SU-DHL-6 (cell line): ENCODE results near the gene MAPK14.

Experiments used
- H2AFZ ChIP-seq: fragments of 200-600 bp; sonication (generic); 2 replicates; pipeline ENCODE4 v1.6.1; 2014; ENCODE audit warnings: low read depth, mild to moderate bottlenecking, moderate library complexity, mixed read lengths, antibody characterized with exemption, low read length; ENCODE audit not compliant: severe bottlenecking
- H3F3A ChIP-seq: fragments of 200-600 bp; shearing (Covaris generic); 2 replicates; pipeline ENCODE4 v1.6.0; 2016; ENCODE audit warnings: antibody characterized with exemption, mild to moderate bottlenecking; ENCODE audit not compliant: insufficient read depth
- H3K27ac ChIP-seq: fragments of 200-600 bp; sonication (generic); 2 replicates; pipeline ENCODE4 v1.5.1; 2016; ENCODE audit warnings: low read depth, mild to moderate bottlenecking, low read length, moderate library complexity, mixed read lengths
- H3K27me3 ChIP-seq: fragments of 200-600 bp; sonication (generic), shearing (Covaris generic); 2 replicates; pipeline ENCODE4 v1.6.0; 2014; ENCODE audit warnings: mild to moderate bottlenecking, low read length
- H3K36me3 ChIP-seq: fragments of 200-600 bp; sonication (generic); 2 replicates; pipeline ENCODE4 v1.6.1; 2014; ENCODE audit warnings: mild to moderate bottlenecking, low read length, mixed read lengths
- H3K4me2 ChIP-seq: fragments of 300-600, 200-600 bp; shearing (Covaris generic), sonication (generic); 2 replicates; pipeline ENCODE4 v1.6.0; 2014; ENCODE audit warnings: low read length, low read depth, mild to moderate bottlenecking; ENCODE audit not compliant: poor library complexity, severe bottlenecking
- H3K4me3 ChIP-seq: fragments of 200-600 bp; sonication (generic); 2 replicates; pipeline ENCODE4 v1.5.1; 2014; ENCODE audit warnings: antibody characterized with exemption, low read length, mild to moderate bottlenecking, mixed read lengths; ENCODE audit not compliant: insufficient read depth, poor library complexity, severe bottlenecking
- H3K79me2 ChIP-seq: fragments of 200-600 bp; sonication (generic); 2 replicates; pipeline ENCODE4 v1.6.1; 2014; ENCODE audit warnings: mild to moderate bottlenecking, low read length, moderate library complexity; ENCODE audit not compliant: insufficient read depth
- H3K9ac ChIP-seq: fragments of 200-600 bp; sonication (generic); 2 replicates; pipeline ENCODE4 v1.7.0; 2014; ENCODE audit warnings: mild to moderate bottlenecking, low read length
- H3K9me2 ChIP-seq: fragments of 200-600 bp; sonication (generic); replicated peaks from 2 replicates; pipeline ENCODE4 v1.6.1; 2014; ENCODE audit warnings: low read length; ENCODE audit not compliant: insufficient read depth
- H3K9me3 ChIP-seq: fragments of 200-600 bp; sonication (generic); 2 replicates; pipeline ENCODE4 v1.6.1; 2014; ENCODE audit warnings: low read length, mixed read lengths; ENCODE audit not compliant: insufficient read depth
- H4K20me1 ChIP-seq: fragments of 200-600 bp; sonication (generic); 2 replicates; pipeline ENCODE4 v1.6.1; 2014; ENCODE audit warnings: low read depth, mild to moderate bottlenecking, antibody characterized with exemption, low read length, moderate library complexity, mixed read lengths
- EZH2phosphoT487 ChIP-seq: fragments of 200-600 bp; sonication (generic), shearing (Covaris generic); conservative IDR thresholded peaks from 2 replicates; pipeline ENCODE4 v1.6.1; 2018; ENCODE audit warnings: mild to moderate bottlenecking, antibody characterized with exemption, low read length, moderate library complexity, mixed read lengths
- TF ChIP-seq, protein P1 (sequence below): fragments of 200-600 bp; sonication (generic); IDR thresholded peaks from one replicate; pipeline ENCODE4 v1.5.1; 2017; ENCODE audit warnings: antibody characterized with exemption, mild to moderate bottlenecking, low read length, moderate library complexity; ENCODE audit not compliant: insufficient read depth, poor library complexity, severe bottlenecking

The MAPK14 gene

DNA sequence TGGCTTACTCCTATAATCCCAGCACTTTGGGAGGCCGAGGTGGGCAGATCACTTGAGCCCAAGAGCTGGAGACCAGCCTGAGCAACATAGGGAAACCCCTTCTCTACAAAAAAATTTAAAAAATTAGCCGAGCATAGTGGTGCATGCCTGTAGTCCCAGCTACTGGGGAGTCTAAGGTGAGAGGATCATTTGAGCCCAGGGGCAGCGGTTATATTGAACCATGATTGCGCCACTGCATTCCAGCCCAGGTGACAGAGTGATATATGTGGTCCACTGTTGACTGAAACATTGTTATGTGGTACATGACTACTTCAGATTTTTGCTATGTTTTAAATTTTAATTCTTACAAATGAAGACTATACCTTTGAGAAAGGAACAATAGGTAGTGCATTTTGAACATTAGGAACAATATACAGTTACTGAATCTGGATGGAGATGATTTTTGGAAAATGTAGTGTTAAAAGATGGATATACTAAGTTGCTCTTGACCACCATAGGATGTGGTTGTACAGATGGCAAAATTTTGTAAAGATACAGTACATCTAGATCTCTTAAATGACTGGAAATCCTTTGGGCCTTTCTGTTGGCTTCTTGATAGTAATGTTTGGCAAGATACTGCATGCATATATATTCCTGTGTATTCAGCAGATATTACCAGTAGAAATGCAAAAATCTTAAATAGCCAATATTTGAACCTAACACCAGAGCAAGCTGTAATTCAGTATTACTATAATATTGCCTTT, 35.9 kb downstream of the MAPK14 start:
- H2AFZ ChIP-seq = no peak overlapping the region
- H3K27ac ChIP-seq = no peak overlapping the region
- no peak overlapping the region for H3K4me3 ChIP-seq
- H3F3A ChIP-seq = peaks cover 10% of the 10 kb centered on the region; the same call in 1 of the 2 replicates
- H3K9me2 ChIP-seq = no peaks in the 10 kb centered on the region
- no peaks in the 10 kb centered on the region for H3K27me3 ChIP-seq
- H3K79me2 ChIP-seq = peaks cover 90% of the 10 kb centered on the region
- no peak for TF ChIP-seq EZH2phosphoT487
- TF ChIP-seq, protein P1, sequence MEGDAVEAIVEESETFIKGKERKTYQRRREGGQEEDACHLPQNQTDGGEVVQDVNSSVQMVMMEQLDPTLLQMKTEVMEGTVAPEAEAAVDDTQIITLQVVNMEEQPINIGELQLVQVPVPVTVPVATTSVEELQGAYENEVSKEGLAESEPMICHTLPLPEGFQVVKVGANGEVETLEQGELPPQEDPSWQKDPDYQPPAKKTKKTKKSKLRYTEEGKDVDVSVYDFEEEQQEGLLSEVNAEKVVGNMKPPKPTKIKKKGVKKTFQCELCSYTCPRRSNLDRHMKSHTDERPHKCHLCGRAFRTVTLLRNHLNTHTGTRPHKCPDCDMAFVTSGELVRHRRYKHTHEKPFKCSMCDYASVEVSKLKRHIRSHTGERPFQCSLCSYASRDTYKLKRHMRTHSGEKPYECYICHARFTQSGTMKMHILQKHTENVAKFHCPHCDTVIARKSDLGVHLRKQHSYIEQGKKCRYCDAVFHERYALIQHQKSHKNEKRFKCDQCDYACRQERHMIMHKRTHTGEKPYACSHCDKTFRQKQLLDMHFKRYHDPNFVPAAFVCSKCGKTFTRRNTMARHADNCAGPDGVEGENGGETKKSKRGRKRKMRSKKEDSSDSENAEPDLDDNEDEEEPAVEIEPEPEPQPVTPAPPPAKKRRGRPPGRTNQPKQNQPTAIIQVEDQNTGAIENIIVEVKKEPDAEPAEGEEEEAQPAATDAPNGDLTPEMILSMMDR = no peak
- peaks cover 27% of the 10 kb centered on the region; the same call in 1 of the 2 replicates for H3K36me3 ChIP-seq
- H3K9me3 ChIP-seq = no peaks in the 10 kb centered on the region
- peaks cover 23% of the 10 kb centered on the region for H4K20me1 ChIP-seq
- H3K9ac ChIP-seq = no peak overlapping the region
- H3K4me2 ChIP-seq = no peak overlapping the region

DNA sequence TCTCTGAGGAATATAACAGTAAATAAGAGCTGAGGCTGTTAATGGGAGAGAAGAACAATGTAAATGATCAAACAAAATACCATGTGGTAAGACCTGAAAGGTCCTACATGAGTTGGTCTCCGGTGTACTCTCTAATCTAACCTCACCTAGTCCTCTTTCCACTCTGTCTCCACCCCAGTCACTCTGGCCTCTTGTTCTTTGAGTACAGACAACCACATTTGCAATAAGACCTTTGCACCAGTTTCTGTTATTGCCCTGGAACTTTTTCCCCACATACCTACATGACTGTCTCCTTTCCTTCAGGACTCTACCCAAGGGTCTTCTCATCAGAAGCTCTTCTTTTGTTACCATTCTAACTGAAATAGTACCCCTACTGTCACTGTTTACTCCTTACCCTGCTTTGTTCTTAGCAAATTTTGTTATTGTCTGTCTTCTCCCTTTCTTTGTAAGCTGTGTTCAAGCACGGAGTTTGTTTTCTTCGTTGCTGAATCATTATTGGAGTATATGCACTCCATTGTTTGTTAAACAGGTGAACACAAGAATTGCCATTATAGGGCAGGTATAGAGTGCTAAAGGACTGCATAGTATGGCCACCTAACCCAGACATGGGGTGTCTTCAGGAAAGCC, 37.3 kb downstream of the MAPK14 start:
- no peaks in the 10 kb centered on the region for H3K9me2 ChIP-seq
- H3K79me2 ChIP-seq = peaks cover 92% of the 10 kb centered on the region
- no peak overlapping the region for H3K27ac ChIP-seq
- TF ChIP-seq, protein P1 = no peak
- no peak for TF ChIP-seq EZH2phosphoT487
- H3K27me3 ChIP-seq = no peaks in the 10 kb centered on the region
- H3K4me2 ChIP-seq = no peak overlapping the region
- H3K9me3 ChIP-seq = no peaks in the 10 kb centered on the region
- peaks cover 16% of the 10 kb centered on the region for H3F3A ChIP-seq
- no peak overlapping the region for H2AFZ ChIP-seq
- no peak overlapping the region for H3K9ac ChIP-seq
- peaks cover 33% of the 10 kb centered on the region for H4K20me1 ChIP-seq
- H3K36me3 ChIP-seq = peaks cover 20% of the 10 kb centered on the region; the same call in 1 of the 2 replicates
- no peak overlapping the region for H3K4me3 ChIP-seq

DNA sequence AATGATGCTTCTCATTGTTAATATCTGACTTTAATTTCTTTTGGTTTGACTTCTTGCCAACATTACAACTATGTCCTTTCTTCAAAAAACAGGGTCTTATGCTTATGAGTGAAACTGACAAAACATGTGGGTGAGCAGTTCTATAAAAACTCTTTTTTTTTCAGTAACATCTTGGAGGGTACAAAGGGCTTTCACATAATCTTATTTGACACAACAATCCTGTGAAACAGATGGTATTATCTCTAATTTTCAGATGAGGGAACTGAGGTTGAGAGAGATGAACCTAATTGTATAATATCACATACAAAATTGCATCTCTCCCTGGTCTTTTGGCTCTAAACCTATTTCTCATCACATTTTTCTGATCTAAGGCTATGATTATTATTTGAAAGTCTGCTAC, 38.3 kb downstream of the MAPK14 start:
- Histone ChIP-seq H3K4me3 (no peak overlapping the region), H3K27ac (no peak overlapping the region), H3K9me2 (no peaks in the 10 kb centered on the region), H4K20me1 (peaks cover 33% of the 10 kb centered on the region), H3F3A (peaks cover 16% of the 10 kb centered on the region), H3K79me2 (peaks cover 97% of the 10 kb centered on the region), H3K4me2 (no peak overlapping the region), H3K27me3 (no peaks in the 10 kb centered on the region), H3K9ac (no peak overlapping the region), H3K36me3 (peaks cover 14% of the 10 kb centered on the region; the same call in 1 of the 2 replicates), H2AFZ (no peak overlapping the region), H3K9me3 (no peaks in the 10 kb centered on the region)
- TF ChIP-seq, protein P1 = no peak
- TF ChIP-seq EZH2phosphoT487 = no peak
